NCI-H510A (cell line): ENCODE measurements around the gene TSHR.

Experiments
- DNase-seq: peaks from one replicate; lab custom pipeline; 2025; lab: John Stamatoyannopoulos, UW

TSHR gene

DNA sequence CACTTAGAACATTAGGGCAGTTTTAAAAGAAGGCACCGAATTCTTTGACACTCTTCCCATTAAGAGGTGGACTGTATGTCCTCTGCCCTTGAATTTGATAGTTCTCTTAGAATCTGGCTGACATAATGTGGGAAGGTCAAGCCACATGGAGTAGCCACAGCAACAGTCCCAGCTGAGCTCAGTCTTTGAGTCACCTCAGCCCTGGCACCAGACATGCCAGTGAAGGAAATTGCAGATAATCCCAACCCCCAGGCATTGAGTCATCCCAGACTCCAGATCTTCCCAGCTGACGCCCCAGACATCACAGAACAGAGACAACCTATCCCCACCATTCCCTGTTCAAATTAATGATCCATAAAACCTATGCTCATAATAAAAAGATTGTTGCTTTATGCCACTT is 181.9 kb downstream of the TSHR start:
- DNase-seq = no peak

DNA sequence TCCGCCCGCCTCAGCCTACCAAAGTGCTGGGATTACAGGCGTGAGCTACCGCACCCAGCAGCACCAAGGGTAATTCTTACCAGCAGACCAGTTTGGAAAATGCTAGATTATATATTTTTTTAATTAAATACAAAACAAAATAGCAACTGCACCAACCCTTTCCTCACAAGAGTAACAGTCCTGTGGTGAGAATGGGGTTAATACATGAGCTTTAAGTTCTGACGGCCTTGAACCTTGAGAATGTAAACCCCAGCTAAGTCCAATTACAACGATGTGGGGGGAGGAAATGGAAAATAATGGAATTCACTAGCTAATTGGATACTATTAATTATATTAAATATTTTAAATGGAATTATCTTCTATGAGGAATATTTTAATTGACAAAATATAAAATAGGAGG is 183.0 kb downstream of the TSHR start:
- DNase-seq = no peak

DNA sequence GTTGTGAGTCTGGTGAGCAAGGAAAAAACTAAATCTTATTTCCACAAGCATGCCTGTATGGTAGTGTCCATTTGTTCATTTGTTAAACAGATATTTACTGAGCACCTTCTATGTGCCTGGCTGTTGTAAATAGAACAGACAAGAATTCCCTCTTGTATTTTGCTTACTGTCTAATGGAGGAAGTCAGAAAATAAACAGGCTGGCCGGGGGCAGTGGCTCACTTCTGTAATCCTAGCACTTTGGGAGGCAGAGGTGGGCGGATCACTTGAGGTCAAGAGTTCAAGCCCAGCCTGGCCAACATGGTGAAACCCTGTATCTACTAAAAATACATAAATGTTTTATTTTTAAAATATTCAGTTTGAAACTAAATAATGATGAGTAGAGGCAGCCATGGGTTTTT is 186.0 kb downstream of the TSHR start:
- DNase-seq = no peak

DNA sequence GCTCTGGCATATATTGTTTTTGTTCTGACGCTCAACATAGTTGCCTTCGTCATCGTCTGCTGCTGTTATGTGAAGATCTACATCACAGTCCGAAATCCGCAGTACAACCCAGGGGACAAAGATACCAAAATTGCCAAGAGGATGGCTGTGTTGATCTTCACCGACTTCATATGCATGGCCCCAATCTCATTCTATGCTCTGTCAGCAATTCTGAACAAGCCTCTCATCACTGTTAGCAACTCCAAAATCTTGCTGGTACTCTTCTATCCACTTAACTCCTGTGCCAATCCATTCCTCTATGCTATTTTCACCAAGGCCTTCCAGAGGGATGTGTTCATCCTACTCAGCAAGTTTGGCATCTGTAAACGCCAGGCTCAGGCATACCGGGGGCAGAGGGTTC is 188.4 kb downstream of the TSHR start:
- no peak for DNase-seq

DNA sequence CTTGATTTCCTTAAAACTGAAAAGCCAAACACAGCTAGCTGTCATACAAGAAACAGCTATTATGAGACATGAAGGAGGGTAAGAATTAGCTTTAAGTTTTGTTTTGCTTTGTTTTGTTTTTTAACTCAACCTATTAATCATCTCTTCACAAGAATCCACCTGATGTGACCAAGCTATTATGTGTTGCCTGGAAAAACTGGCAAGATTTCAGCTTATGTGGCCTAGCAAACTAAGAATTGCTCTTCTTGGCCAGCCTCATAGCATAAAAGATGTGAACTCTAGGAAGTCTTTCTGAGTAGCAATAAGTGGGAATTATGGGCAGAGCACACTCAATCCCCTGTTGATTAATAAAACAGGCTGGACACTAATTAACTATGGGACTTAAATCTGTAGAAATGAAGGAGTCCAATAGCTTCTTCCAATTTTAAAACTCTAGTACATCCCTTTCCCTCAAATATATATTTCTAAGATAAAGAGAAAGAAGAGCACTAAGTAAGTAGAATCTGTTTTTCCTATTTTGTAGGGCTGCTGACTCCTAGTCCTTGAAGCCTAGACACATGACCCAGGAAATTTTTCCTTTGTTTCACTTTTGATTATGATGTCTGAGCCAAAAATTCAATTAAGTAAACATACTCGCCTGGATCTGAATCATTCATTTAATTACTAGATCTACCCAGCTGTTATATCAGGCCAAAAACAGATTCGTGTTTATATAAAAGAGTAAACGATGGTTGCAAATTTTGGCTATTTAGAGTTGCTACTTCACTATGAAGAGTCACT is 189.6 kb downstream of the TSHR start:
- no peak for DNase-seq

DNA sequence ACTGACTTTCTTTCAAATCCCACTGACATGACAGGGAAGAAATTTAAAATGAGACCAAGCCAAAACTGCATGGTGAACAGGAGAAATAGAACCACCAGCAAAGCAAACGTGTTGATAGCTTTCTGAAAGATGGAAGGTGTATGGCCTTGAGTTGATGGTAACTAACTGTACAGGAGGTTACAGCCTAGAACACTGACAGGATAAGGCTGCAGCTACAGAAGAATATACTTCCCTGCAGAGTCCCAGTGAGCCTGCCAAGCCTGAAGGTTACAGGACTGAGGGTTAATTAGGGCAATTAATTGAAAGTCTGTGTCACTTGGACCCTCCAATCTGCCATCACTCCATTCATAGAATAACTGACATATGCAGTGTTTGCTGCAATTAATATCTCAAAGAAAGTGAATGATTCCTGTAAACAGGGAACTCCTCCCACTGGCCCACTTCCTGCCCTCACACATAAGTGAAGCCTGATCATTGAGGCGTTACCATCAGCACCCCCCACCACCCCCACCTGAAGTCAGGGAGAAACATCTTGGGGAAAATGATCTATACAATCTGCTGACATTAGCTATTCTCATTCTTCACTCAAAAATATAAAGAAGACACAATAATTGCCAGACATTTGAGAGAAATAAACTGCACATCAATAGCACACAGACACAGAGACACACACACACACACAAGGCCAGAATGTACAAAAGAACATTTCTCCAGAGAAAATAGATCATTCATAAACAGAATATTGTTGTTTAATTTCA is 191.9 kb downstream of the TSHR start:
- no peak for DNase-seq

DNA sequence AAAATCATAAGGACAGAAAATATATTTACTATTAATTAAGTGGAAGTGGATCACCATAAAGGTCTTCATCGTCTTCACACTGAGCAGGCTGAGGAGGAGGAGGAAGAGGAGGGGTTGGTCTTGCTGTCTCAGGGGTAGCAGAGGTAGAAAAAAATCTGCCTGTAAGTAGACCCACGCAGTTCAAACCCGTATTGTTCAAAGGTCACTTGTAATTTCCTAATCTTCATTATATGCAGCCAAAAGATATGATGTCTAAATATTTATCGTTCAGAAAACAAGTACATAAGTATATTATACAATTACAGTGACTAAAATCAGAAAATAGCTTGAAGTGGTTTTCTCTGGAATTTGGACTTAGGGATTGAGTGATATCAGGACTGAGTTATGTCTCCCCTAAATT is 193.2 kb downstream of the TSHR start:
- DNase-seq = no peak

DNA sequence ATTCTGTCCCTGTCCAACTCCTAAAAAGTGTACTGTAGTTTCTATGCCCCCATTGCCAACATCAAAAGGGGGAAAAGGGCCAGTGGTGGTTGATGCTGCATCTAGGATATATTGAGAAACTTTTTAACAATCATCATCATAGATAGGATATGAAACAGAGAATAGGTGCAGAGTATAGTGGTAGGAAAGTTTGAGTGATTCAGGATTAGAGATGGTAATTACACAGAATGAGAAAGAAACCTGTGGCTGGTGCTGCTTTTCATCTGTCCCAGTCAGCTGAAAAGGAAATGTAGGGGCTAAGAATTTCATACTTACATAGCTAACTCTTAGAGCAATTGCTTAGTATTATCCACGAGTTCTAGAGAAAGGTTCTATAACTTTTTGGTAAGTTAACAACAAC is 197.8 kb downstream of the TSHR start:
- no peak for DNase-seq

DNA sequence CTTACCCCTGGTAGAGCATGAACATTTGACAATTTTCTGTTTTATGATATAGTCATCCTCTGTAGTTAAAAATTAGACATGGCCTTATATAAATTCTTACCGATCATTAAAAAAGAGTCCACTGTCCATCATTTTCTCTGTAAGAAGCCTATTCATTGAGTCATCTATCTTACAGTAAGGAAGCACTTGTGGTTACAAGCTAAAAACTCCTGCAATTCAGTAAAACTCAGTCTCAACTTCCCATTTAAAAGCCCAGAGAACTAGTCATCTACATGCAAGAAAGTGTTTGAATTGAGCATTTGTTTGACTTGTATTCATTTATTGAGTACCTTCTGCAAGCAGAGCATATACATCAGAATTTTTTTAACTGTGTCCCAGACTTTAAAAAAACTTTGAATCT is 202.0 kb downstream of the TSHR start:
- DNase-seq = no peak

DNA sequence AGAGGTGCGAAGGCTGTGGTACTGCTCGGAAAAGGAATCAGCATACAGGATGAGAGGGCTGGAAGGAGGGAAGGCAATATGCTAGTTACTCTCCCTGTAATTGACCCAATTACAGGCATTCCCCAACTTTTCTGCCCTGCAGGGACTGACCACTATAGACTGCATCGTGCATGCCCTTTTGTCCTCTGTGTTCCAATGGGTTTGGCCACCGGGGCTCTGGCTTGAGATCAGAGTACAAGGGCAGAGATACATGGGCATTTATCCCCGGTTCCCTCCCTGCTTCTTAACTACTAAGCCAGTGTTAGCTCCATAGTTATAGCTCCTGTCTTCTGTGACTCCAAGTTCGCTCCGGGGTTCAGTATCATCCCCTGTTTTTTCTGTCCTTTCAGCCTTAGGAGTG is 205.7 kb downstream of the TSHR start:
- no peak for DNase-seq

DNA sequence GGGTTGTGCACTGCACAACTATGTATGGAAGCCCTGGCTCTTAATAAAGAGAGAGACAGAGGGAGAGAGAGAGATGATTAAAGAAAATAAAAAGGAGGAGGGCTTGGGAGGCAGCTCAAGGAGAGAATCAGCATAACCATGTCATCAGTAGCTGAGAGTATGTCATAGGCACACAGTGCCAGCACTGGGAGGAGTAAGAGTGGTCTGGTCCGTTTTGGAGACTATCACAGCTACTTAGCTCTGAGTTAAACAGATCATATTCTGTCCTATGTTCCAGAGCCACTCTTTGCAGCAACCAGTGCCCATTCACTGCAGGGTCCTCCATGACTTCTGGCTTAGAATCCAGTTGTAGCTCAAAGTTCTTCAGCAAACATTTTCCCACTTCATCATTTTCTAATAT is 206.3 kb downstream of the TSHR start:
- DNase-seq = no peak

DNA sequence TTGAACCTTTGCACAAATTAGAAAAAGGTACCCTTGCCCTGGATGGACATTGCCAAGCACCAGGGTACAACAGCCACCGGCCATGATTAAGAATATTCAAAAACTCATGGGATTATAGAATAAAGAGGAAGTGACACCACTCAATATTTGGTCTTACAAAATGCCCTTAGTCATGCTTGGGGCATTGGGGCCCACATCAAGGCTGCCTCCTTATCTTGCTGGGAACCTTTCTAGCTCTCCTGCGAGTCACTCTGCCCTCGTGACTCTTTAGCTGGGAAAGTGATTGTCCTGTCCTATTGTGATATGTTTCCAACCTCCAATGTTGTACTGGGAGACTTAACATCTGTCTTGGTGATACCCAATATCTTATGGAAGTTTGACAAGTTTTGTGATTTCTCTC is 207.5 kb downstream of the TSHR start:
- no peak for DNase-seq

DNA sequence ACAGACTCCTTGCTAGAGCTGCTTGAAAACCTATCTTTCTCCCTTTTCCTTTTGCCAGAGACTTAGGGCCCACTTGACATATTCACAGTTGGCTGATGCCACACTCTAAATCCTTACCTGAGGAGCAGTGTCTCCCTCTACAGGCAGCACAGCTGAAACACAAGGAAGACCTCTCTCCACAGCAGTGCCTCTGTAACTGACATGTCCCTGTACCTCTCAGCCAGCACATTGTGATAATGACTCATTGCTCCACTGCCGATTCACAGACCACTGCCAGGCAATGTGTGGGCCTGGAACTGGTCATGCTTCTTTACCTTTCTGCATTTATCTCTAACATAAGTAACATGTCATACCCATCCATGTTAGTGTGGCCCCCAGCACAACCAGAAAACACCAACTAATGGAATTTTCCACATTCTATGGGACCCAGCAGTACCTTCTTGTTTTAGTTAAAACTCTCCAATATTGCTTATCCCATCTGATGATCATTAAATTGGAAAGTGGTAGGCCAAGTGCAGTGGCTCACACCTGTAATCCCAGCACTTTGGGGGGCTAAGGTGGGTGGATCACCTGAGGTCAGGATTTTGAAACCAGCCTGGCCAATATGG is 208.8 kb downstream of the TSHR start:
- peak; percentile 22 for DNase-seq

DNA sequence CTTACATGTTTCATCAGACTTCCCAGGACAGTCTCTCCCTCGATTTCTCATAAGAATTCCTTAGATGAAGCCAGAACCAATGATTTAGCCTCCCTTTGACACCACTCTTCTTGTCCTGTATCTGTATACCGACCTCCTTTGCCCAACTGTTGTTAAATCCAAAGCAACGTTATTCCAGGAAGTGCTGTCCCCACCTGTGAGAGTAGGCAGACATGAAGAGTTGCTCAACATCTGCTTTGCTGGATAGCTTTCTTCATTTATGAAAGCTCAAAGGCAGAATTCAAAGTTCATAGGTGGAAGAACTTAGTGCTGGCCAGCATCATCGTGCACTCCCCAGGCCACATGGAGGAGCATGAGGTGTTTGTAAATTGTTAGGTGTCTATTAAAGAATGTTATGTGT is 209.8 kb downstream of the TSHR start:
- no peak for DNase-seq

DNA sequence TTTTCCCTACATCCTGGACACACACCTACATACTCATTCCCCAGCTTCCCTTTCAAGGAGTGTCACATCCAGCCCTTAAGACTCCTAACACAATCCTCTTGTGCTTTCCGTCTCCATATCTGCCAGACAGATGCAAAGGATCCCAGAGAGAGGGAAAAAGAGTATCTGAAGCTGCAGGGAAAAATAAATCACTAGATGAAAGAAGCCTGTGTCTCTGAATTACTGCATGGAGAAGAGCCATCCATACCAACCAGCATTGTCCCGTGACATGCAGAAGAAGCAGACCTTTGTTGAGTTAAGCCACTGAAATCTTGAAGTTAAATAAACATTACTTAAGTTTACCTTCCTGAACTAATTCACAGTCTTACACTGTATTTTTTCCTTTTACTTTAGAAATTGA is 210.7 kb downstream of the TSHR start:
- DNase-seq = no peak

DNA sequence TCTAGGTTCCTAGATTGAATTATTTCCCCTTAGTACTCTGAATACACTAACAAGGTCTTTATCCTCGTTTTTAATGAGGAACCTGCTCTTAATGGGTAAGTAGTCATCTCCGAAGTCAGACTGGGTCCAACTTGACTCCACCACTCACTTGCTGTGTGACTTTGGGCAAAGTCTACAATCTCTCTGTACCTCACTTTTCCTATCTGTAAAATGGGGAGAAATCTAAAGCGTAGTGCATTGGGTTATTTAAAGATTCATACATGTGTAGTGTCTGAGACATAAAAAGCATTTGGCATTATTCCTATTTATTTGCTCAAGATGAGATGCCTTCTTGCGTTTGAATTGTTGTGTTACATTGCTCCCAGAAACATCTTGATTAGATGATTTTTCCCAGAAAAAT is 213.8 kb downstream of the TSHR start:
- no peak for DNase-seq

DNA sequence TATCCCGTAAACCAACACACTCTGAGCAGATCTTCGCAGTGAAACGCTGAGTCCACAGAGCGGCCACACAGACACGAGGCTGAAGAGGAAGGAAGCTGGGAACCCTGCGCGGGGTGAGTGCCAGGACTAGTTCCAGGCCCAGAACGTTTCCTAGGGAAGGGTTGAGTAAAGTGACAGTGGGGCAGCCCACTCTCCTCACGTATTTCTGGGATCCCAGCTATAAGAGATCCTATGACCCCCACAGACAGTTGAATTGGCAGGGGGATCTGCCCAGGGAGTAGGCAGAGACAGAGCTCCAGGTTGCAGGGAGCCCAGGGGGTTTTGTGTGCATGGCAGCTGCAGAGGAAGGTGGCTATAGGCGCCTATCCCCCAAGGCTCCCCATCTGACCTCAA is 214.3 kb downstream of the TSHR start:
- DNase-seq = no peak

DNA sequence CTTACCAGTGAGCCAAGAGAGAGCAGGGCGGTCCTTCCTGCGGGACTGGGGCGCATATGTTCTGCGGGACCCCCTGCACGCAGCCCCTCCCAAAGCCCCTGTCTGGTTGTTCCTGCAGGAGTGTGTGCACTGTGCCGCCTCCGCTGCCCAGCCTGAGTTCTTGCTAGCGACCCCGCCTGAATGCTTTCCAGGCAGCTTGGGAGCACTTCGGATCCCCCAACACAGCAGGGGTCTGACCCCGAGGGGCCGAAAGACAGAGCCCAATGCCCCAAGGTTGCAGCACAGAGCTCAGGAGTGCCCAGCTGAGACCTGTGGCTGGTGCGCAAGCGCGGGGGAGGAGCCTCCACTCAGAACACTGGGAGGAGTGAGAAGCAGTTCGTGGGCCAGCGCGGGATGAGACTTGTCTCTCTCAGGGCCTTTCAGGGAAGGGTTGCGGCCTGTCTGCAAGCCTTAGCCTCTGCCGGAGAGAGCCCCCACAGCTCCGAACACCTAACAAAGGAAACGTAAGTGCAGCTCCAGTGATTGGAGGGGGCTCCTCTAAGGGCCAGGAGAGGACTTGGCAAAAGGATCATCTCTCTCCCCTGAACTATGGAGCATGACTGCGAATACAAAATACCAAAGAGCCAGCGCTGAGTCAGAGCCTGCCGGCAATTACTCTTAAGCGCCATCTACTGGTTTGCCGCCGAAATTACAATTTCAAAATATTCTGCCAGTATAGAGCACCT is 214.8 kb downstream of the TSHR start:
- DNase-seq = peak; percentile 80

DNA sequence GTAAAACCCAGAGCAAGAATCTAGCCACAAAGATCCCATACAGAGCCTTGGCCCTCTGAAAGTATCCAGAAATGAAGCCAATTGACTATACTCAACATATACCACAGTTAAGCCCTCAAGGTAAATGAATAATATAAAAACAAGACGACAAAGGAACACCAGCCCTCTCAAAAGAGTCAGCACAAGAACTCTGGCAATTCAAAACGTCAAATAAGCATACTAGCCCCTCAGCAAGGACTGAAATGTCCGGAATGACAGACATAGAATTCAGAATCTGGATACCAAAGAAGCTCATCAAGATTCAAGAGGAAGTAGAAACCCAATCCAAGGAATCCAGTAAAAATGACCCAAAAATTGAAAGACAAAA is 215.4 kb downstream of the TSHR start:
- no peak for DNase-seq

DNA sequence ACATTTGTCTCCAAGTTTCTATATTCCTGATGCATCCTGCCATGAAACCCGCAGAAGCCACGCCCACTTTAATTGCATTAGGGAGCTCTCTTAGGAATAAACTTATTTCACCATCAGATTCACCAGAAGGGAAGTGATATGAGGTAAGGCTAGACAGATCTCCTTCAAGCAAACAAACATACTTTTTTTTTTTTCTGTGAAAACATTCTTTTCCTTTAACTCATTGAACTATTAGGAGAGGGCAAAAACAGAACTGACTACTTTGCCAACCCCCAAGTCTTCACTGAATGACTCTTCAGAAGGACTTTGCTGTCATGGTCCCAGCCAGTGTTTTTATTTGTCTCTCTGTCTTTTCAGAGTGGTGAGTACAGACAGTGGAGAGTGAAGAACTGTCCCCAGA is 216.9 kb downstream of the TSHR start:
- no peak for DNase-seq

DNA sequence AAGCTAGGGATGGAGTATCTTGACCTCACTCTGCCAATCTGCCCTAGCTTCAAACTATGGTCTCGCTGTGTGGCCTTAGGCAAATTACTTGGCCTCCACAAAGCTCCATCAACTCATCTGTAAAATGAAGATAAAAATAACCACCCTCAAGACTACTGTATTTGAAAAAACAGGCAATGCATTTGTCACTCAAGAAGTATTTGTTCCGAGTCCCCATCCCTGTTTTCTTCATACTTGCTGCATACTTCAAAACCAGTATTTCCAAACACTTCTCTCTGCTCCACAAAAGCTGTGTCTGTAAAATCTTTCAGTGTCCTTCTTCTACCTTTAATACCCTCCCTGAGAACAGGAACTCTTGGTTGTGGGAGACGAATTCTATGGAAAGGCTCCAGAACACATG is 217.5 kb downstream of the TSHR start:
- DNase-seq = no peak

DNA sequence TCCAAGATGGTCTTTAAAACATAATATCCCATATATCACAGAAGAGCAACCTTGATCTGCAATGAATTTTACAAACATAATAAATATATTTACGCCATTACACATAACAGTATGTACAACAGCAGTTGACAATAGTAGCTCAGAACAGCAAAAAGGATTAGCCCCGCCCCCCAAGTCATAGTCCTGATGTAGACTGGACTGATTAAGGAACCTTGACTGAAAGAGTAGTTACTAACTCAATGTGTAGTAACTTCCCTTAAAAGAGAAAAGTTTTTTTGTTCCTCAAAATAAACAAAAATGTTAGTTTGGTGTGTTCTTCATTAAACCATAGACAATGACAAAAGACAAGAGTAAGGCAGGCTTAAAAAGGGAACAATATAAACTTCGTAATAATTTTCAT is 220.8 kb downstream of the TSHR start:
- DNase-seq = no peak

DNA sequence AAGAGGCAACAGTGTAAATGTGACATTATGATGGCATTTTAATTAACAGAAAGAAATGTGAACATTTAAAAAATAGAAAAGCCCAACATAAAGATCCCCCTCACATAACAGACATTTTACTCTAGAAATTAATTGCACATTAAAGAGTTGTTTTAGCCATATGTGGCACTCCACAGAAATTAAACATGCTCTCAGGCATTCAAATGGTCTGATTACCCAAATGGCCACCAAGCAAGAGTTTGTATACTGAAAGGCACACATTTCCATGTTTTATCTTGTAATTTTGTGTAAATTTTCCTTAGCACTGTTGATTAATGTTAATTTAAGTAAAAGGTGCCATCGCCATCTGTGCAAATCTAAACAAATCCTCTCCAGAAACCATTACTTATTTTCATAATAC is 221.8 kb downstream of the TSHR start:
- no peak for DNase-seq
